ENCODE data around the gene VPS41. TPM values are rescaled to one million over a fixed set of nuclear protein-coding genes. Genes with fewer than 3 reads are reported as not detected.

Gene VPS41
- total RNA-seq, 1 experiment from 2014 or later = 92.3 TPM

DNA sequence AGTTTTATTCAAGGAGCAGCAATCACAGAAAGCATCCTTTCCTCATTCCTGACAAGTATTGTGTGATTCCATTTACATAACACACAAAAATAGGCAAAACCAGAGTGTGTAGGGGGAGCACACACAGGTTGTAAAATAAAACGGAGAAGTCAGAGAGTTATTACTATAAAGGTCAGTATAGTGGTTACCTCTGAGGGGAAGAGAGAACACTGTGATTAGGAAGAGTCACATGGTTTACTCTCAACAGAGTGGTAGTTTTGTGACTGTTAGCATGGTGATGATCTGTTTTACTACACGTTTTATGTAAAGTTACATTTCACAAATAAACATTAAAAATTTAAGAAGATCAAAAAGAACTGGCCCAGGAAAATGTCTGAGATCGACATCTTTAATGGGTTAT, 74.6 kb downstream of the VPS41 start:
- H3K4me1 ChIP-seq (replicated peaks; ENCODE audit: insufficient read depth) = no peaks in the 10 kb centered on the region
- H2AFZ ChIP-seq = no peak overlapping the region
- DNase-seq = no peak
- ChIA-PET POLR2A (ENCODE audit: unreplicated experiment) (no interaction called here), CTCF (no interaction called here)
- TF ChIP-seq, protein P1, sequence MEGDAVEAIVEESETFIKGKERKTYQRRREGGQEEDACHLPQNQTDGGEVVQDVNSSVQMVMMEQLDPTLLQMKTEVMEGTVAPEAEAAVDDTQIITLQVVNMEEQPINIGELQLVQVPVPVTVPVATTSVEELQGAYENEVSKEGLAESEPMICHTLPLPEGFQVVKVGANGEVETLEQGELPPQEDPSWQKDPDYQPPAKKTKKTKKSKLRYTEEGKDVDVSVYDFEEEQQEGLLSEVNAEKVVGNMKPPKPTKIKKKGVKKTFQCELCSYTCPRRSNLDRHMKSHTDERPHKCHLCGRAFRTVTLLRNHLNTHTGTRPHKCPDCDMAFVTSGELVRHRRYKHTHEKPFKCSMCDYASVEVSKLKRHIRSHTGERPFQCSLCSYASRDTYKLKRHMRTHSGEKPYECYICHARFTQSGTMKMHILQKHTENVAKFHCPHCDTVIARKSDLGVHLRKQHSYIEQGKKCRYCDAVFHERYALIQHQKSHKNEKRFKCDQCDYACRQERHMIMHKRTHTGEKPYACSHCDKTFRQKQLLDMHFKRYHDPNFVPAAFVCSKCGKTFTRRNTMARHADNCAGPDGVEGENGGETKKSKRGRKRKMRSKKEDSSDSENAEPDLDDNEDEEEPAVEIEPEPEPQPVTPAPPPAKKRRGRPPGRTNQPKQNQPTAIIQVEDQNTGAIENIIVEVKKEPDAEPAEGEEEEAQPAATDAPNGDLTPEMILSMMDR (conservative IDR thresholded peaks at IDR 0.05) = no peak
- TF ChIP-seq EZH2 (IDR thresholded peaks at IDR 0.05; ENCODE audit: low read depth) = no peak
- no peaks in the 10 kb centered on the region for H4K20me1 ChIP-seq (ENCODE audit: insufficient read depth)
- no peaks in the 10 kb centered on the region for H3K79me2 ChIP-seq (ENCODE audit: low read depth)
- H3K4me3 ChIP-seq = no peak overlapping the region
- intact Hi-C loops (cut with micrococcal nuclease; ENCODE audit: unreplicated experiment) = no loop called here
- no peaks in the 10 kb centered on the region; the same call in 1 of the 2 replicates for H3F3A ChIP-seq (ENCODE audit: insufficient read depth, low read depth)
- H3K9me3 ChIP-seq (ENCODE audit: insufficient read depth, low read depth) = no peaks in the 10 kb centered on the region
- H3K4me2 ChIP-seq = no peak overlapping the region
- no TSS peak for BruUV-seq (replicated peaks)
- no peak overlapping the region for H3K27ac ChIP-seq
- no peaks in the 10 kb centered on the region; the same call in 1 of the 2 replicates for H3K9me2 ChIP-seq (ENCODE audit: insufficient read depth)
- no peaks in the 10 kb centered on the region for H3K36me3 ChIP-seq (ENCODE audit: low read depth)
- H3K27me3 ChIP-seq (ENCODE audit: insufficient read depth, low read depth) = no peaks in the 10 kb centered on the region

DNA sequence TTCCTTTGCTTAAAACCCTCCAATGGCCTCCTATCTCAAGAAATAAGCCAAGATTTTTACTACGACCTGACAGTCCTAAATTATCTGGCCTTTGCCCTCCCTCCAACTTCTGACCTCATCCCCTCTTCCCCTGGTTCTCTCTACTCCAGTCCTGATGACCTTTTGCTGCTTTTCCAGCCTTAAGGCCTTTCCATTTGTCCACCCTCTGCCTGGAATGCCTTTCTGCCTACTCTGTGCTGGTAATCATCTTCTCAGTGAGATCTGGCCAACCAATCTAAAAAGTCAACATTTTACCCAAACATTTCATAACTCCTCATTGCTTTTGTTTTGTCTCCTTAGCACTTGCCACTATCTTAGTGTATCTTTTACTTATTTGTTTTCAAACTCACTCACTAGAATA, 75.7 kb downstream of the VPS41 start:
- no peaks in the 10 kb centered on the region for H3K27me3 ChIP-seq (ENCODE audit: insufficient read depth, low read depth)
- ChIA-PET CTCF (no interaction called here), POLR2A (ENCODE audit: unreplicated experiment) (no interaction called here)
- H3K27ac ChIP-seq = no peak overlapping the region
- no peaks in the 10 kb centered on the region for H3K79me2 ChIP-seq (ENCODE audit: low read depth)
- H3K4me2 ChIP-seq = no peak overlapping the region
- no peak overlapping the region for H2AFZ ChIP-seq
- 0 out of 2 replicates have a peak, but pooled peaks cover 4% of the 10 kb centered on the region for H4K20me1 ChIP-seq (ENCODE audit: insufficient read depth)
- no peak overlapping the region for H3K4me3 ChIP-seq
- DNase-seq = no peak
- intact Hi-C loops (cut with micrococcal nuclease; ENCODE audit: unreplicated experiment) = no loop called here
- no peaks in the 10 kb centered on the region; the same call in 1 of the 2 replicates for H3K9me2 ChIP-seq (ENCODE audit: insufficient read depth)
- no peaks in the 10 kb centered on the region for H3K4me1 ChIP-seq (replicated peaks; ENCODE audit: insufficient read depth)
- no peaks in the 10 kb centered on the region for H3K36me3 ChIP-seq (ENCODE audit: low read depth)
- BruUV-seq (replicated peaks) = no TSS peak
- H3F3A ChIP-seq (ENCODE audit: insufficient read depth, low read depth) = peaks cover 4% of the 10 kb centered on the region
- no peaks in the 10 kb centered on the region for H3K9me3 ChIP-seq (ENCODE audit: insufficient read depth, low read depth)
- TF ChIP-seq, protein P1 (conservative IDR thresholded peaks at IDR 0.05) = no peak
- no peak for TF ChIP-seq EZH2 (IDR thresholded peaks at IDR 0.05; ENCODE audit: low read depth)

DNA sequence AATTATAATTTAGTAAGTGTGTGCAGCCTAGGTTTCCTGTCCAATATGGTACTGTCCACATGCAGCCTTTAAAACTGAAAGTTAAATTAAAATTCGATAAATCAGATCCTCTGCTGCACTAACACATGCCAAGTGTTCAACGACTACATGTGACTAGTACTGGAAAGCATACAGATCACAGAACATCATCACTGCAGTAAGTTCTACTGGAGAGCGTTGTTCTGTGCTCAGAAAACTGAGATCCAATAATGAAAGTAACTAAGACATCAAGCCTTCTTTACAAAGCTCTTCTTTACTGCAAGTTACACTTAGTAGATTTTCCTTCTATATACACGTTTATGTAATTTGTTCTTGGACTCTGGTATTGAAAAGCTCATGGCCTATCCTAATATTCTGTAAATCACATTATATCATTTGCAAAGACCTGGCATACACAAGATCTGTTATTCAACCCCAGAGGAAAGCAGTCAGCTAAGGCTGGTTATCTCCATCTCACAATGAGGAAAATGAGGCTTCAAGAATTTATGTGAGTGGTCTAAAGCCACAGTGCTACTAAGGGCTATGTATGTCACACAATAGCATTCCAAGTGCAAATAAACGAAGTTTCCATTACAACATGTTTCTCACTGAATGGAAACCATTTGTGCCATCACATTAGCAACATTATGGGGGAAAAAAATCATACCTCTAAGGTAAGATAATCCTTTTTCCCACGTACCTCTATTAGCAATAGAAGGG, 77.6 kb downstream of the VPS41 start:
- H4K20me1 ChIP-seq (ENCODE audit: insufficient read depth) = 0 out of 2 replicates have a peak, but pooled peaks cover 4% of the 10 kb centered on the region
- no peaks in the 10 kb centered on the region for H3K9me3 ChIP-seq (ENCODE audit: insufficient read depth, low read depth)
- no peaks in the 10 kb centered on the region for H3K4me1 ChIP-seq (replicated peaks; ENCODE audit: insufficient read depth)
- peaks cover 4% of the 10 kb centered on the region for H3F3A ChIP-seq (ENCODE audit: insufficient read depth, low read depth)
- ChIA-PET POLR2A (ENCODE audit: unreplicated experiment) (no interaction called here), CTCF (interaction anchor here (0.6 kb wide), 1 partner anchor 113 kb away, joined by 8 read pairs; no protein-coding TSS in a partner anchor)
- H3K36me3 ChIP-seq (ENCODE audit: low read depth) = no peaks in the 10 kb centered on the region
- no peak overlapping the region for H3K27ac ChIP-seq
- intact Hi-C loops (cut with micrococcal nuclease; ENCODE audit: unreplicated experiment) = no loop called here
- DNase-seq = no peak
- no peak overlapping the region for H3K4me3 ChIP-seq
- no peak overlapping the region for H2AFZ ChIP-seq
- H3K4me2 ChIP-seq = no peak overlapping the region
- TF ChIP-seq, protein P1 (conservative IDR thresholded peaks at IDR 0.05) = no peak
- no peak for TF ChIP-seq EZH2 (IDR thresholded peaks at IDR 0.05; ENCODE audit: low read depth)
- no peaks in the 10 kb centered on the region for H3K79me2 ChIP-seq (ENCODE audit: low read depth)
- no peaks in the 10 kb centered on the region for H3K27me3 ChIP-seq (ENCODE audit: insufficient read depth, low read depth)
- BruUV-seq (replicated peaks) = no TSS peak
- no peaks in the 10 kb centered on the region; the same call in 1 of the 2 replicates for H3K9me2 ChIP-seq (ENCODE audit: insufficient read depth)

All from PC-9 (cell line).